B cell (primary cell): ENCODE data around the gene UPF3A. TPM values are rescaled to one million over a fixed set of nuclear protein-coding genes. Genes with fewer than 3 reads are reported as not detected.

Experiments used
- ATAC-seq: fragments of 200-7000 bp; cut with Tn5 transposase; one replicate; pipeline ENCODE4 v1.10.0; 2021; ENCODE audit warnings: low read depth, mild to moderate bottlenecking, moderate number of reproducible peaks, moderate library complexity
- CTCF ChIA-PET: fragments of 350-600 bp; sonication (Branson Sonifier 250); formaldehyde crosslinking; loops from one replicate; lab custom pipeline; 2021; ENCODE audit warnings: antibody characterized with exemption, inconsistent platforms; lab: Charles Lee
- POLR2A ChIA-PET: fragments of 350-600 bp; sonication (Branson Sonifier 250); formaldehyde crosslinking; loops from one replicate; lab custom pipeline; 2021; ENCODE audit warnings: antibody characterized with exemption; lab: Charles Lee
- DNase-seq: peaks from one replicate; pipeline ENCODE4 v3.0.0; 2013
- H2AFZ ChIP-seq: 2 replicates; pipeline ENCODE4 v1.6.1; 2012; ENCODE audit warnings: mild to moderate bottlenecking, low read depth, low read length; ENCODE audit not compliant: insufficient read depth, poor library complexity, severe bottlenecking
- H3K27ac ChIP-seq, 2 donors: 1 replicate in 1 of 2; 2 replicates in 1 of 2; pipeline ENCODE4 v1.5.1; 2012 to 2013; ENCODE audit warnings: low read length in 2 of 2, mild to moderate bottlenecking in 2 of 2, moderate library complexity in 1 of 2
- H3K27me3 ChIP-seq, 4 experiments: fragments of 200-600 bp in 1 of 4; sonication (generic) in 1 of 4; replicated peaks in 1 of 4; 1 replicate in 2 of 4; 2 replicates in 2 of 4; pipeline versions ENCODE4 v1.6.1 to v1.7.0; 2013 to 2016; ENCODE audit warnings: low read length in 3 of 4, mild to moderate bottlenecking in 2 of 4, mixed read lengths in 1 of 4, moderate library complexity in 1 of 4; ENCODE audit not compliant: insufficient read depth in 4 of 4, control insufficient read depth in 3 of 4; ENCODE audit errors: control extremely low read depth in 1 of 4
- H3K36me3 ChIP-seq, 2 experiments: replicated peaks in 1 of 2; 1 replicate in 1 of 2; 2 replicates in 1 of 2; pipeline versions ENCODE4 v1.6.1 to v1.7.1; 2013; ENCODE audit warnings: low read length in 1 of 2; ENCODE audit not compliant: insufficient read depth in 2 of 2, control insufficient read depth in 1 of 2; ENCODE audit errors: control extremely low read depth in 1 of 2, extremely low read depth in 1 of 2
- H3K4me1 ChIP-seq, 2 donors: fragments of 200-600 bp in 1 of 2; sonication (generic) in 1 of 2; 1 replicate in 1 of 2; 2 replicates in 1 of 2; pipeline versions ENCODE4 v1.5.1 to v1.6.1; 2013 to 2017; ENCODE audit warnings: low read length in 2 of 2; ENCODE audit not compliant: control insufficient read depth in 2 of 2, insufficient read depth in 2 of 2
- H3K4me2 ChIP-seq: replicated peaks from 2 replicates; pipeline ENCODE3; 2012; ENCODE audit warnings: mild to moderate bottlenecking, low read depth, low read length; ENCODE audit not compliant: poor library complexity, severe bottlenecking
- H3K4me3 ChIP-seq, 5 experiments: fragments of 200-600 bp in 1 of 5; sonication (generic) in 1 of 5; 1 replicate in 3 of 5; 2 replicates in 2 of 5; pipeline versions ENCODE4 v1.5.1 to v1.7.0; 2011 to 2016; ENCODE audit warnings: low read length in 4 of 5, mild to moderate bottlenecking in 4 of 5, low read depth in 2 of 5, control low read depth in 1 of 5, moderate library complexity in 1 of 5; ENCODE audit not compliant: insufficient read depth in 1 of 5; ENCODE audit errors: control extremely low read depth in 1 of 5, extremely low read depth in 1 of 5
- H3K79me2 ChIP-seq: fragments of 200-600 bp; sonication (generic); one replicate; pipeline ENCODE4 v1.6.0; 2016; ENCODE audit warnings: low read length; ENCODE audit not compliant: control insufficient read depth, insufficient read depth
- H3K9ac ChIP-seq: fragments of 200-600 bp; sonication (generic); 2 replicates; pipeline ENCODE4 v1.6.1; 2017; ENCODE audit warnings: mild to moderate bottlenecking, low read length, moderate library complexity
- H3K9me3 ChIP-seq, 3 donors: one replicate each; pipeline versions ENCODE4 v1.6.1 to v1.7.1; 2013; ENCODE audit warnings: low read length in 2 of 3; ENCODE audit not compliant: control insufficient read depth in 2 of 3, insufficient read depth in 1 of 3; ENCODE audit errors: control extremely low read depth in 1 of 3
- H4K20me1 ChIP-seq: 2 replicates; pipeline ENCODE4 v1.6.0; 2012; ENCODE audit warnings: mild to moderate bottlenecking, low read length; ENCODE audit not compliant: insufficient read depth, control insufficient read depth, poor library complexity, severe bottlenecking
- H3K27ac Mint-ChIP-seq: one replicate; pipeline ENCODE4 v1.8.0; 2021; ENCODE audit warnings: mixed read lengths
- H3K27me3 Mint-ChIP-seq: one replicate; pipeline ENCODE4 v1.8.0; 2021; ENCODE audit warnings: mixed read lengths
- H3K4me1 Mint-ChIP-seq: one replicate; pipeline ENCODE4 v1.8.0; 2021; ENCODE audit warnings: mixed read lengths
- H3K4me3 Mint-ChIP-seq: one replicate; pipeline ENCODE4 v1.8.0; 2021; ENCODE audit warnings: mixed read lengths
- H3K9me3 Mint-ChIP-seq: one replicate; pipeline ENCODE4 v1.8.0; 2022; ENCODE audit warnings: mixed read lengths; ENCODE audit not compliant: insufficient read depth
- EZH2 ChIP-seq: IDR thresholded peaks from 2 replicates; pipeline ENCODE4 v1.6.1; 2012; ENCODE audit warnings: borderline replicate concordance, low read depth, mild to moderate bottlenecking, moderate library complexity, low read length; ENCODE audit not compliant: insufficient read depth, poor library complexity, severe bottlenecking
- WGBS: methylation state at CpG from one replicate; pipeline ENCODE4 v1.1.5; 2013; ENCODE audit warnings: missing lambda C conversion rate; ENCODE audit not compliant: insufficient coverage; 5-methylcytosine and 5-hydroxymethylcytosine counted together
- intact Hi-C: fragments of 100-400 bp; cut with micrococcal nuclease; formaldehyde crosslinking; loops from one replicate; pipeline ENCODE4 v1.10.0; 2022
- polyA plus RNA-seq: library from polyadenylated mRNA; depleted of rRNA; stranded (reverse); fragments of >200 nt; gene quantifications from 2 replicates; pipeline ENCODE4 v1.2.3, GENCODE V29; 2012
- total RNA-seq, 2 donors: library from RNA; stranded (reverse); fragments of 120-200 nt in 1 of 2; gene quantifications; 1 replicate in 1 of 2; 2 replicates in 1 of 2; pipeline versions ENCODE4 v1.2.3 to v1.2.4, GENCODE V29; 2013 to 2022
- TF ChIP-seq, protein P1 (sequence below): fragments of 200-600 bp; IDR thresholded peaks from one replicate; pipeline ENCODE4 v1.8.0; 2022; ENCODE audit warnings: antibody characterized with exemption, mild to moderate bottlenecking

Gene UPF3A
- total and polyA plus RNA-seq, 2 donors (not counting 1 experiment from before 2014, with no cell fraction given): 72.9 to 109 TPM

DNA sequence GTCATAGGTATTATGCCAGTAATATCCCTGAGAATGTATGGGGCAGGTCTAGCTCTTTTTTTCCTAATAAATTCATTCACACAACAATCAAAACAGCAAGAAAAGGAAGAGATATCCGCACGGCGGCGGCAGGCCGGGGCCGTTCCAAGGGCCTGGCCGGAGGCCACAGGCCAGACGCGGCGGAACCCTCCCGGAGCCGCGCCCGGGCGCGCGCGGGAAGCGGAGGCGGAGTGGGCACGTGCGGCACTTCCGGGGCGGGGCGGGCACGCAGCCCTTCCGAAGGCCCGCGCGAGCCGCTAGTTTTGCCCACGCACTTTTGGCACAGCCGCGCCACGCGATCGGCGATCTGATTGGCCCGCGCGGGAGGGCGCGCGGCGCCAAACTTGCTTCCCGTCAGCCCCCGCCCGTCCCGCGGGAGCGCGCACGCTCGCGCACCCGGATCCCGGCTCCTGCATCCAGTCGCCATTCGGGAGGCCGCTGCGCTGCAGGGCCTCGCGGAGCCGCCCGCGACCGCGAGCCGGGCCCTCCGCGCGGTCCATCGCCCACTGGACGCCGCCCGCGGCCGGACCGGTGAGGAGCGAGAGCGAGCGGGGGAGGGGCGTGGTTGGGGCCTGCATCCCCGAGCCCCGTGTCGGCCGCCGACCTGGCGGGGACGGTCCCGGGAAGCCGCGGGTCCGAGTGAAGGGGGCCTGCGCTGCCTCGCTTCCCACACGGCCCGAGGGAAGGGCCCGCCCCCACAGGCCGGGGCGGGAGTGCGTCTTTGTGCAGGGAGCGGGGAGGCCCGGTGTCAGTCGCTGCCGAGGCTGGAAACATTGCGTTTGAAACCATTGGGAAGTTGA is 32.9 kb downstream of the UPF3A start, which contains the start of gene CHAMP1:
CHAMP1 (plus strand) TSS at position 430 of the 839 bp plus-strand sequence. CDS start 9,340 bp downstream, outside the sequence.
- H3K4me1 ChIP-seq: peaks cover 27 to 30% of the 10 kb centered on the region in 2 donors

More for the DNA sequence above, 32.9 kb downstream of the UPF3A start, which contains the start of gene CHAMP1:
- peak within 1 kb of the TSS; percentile 77 for H3K9ac ChIP-seq
- peaks cover 54% of the 10 kb centered on the region for H3K79me2 ChIP-seq
- peak within 1 kb of the TSS; percentile 80 for H3K4me2 ChIP-seq
- H4K20me1 ChIP-seq: peaks cover 40% of the 10 kb centered on the region
- peak; percentile 85 for ATAC-seq
- ChIA-PET POLR2A (interaction anchor here (0.7 to 1.4 kb wide), 4 partner anchors 32 to 821 kb away, joined by 3 to 10 read pairs (median 4); partner anchors contain the start of gene UPF3A), CTCF (interaction anchor here (1.0 to 1.7 kb wide), 3 partner anchors 11 to 25 kb away, joined by 3 to 6 read pairs (median 3); no protein-coding TSS in a partner anchor)
- Mint-ChIP-seq H3K9me3 (no peaks in the 10 kb centered on the region), H3K4me3 (peak within 1 kb of the TSS; percentile 90), H3K27ac (peak within 1 kb of the TSS; percentile 92), H3K4me1 (peaks cover 48% of the 10 kb centered on the region), H3K27me3 (no peaks in the 10 kb centered on the region)
- DNase-seq: peak; percentile 92
- H3K9me3 ChIP-seq: no peaks in the 10 kb centered on the region
- intact Hi-C loops: loop anchor here (1.0 kb wide), 2 partner anchors 32 to 79 kb away; no protein-coding TSS in a partner anchor
- H3K27ac ChIP-seq: peak within 1 kb of the TSS; percentile 80 to 88
- under 1% methylated on average over 107 of the region's 107 CpGs for WGBS
- H2AFZ ChIP-seq: peak within 1 kb of the TSS; percentile 81
- H3K27me3 ChIP-seq: no peaks in the 10 kb centered on the region
- TF ChIP-seq, protein P1, sequence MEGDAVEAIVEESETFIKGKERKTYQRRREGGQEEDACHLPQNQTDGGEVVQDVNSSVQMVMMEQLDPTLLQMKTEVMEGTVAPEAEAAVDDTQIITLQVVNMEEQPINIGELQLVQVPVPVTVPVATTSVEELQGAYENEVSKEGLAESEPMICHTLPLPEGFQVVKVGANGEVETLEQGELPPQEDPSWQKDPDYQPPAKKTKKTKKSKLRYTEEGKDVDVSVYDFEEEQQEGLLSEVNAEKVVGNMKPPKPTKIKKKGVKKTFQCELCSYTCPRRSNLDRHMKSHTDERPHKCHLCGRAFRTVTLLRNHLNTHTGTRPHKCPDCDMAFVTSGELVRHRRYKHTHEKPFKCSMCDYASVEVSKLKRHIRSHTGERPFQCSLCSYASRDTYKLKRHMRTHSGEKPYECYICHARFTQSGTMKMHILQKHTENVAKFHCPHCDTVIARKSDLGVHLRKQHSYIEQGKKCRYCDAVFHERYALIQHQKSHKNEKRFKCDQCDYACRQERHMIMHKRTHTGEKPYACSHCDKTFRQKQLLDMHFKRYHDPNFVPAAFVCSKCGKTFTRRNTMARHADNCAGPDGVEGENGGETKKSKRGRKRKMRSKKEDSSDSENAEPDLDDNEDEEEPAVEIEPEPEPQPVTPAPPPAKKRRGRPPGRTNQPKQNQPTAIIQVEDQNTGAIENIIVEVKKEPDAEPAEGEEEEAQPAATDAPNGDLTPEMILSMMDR: no peak
- TF ChIP-seq EZH2: no peak
- peak within 1 kb of the TSS; percentile 43 to 86 (median 67) for H3K4me3 ChIP-seq
- H3K36me3 ChIP-seq: peaks cover 0 to 4% of the 10 kb centered on the region in 2 experiments
